Nephron (organoid): ENCODE data around the gene PSMB7.
A peak's percentile ranks its signal among the peaks of the same experiment; 100 is the strongest.

Experiments used
- H3K27ac Mint-ChIP-seq, 3 experiments: 2 replicates each; pipeline ENCODE4 v1.8.0; 2020; ENCODE audit warnings: mixed read lengths in 3 of 3, mild to moderate bottlenecking in 2 of 3, moderate library complexity in 1 of 3
- H3K27me3 Mint-ChIP-seq: 2 replicates; pipeline ENCODE4 v1.8.0; 2021; ENCODE audit warnings: low read depth, mild to moderate bottlenecking, moderate library complexity, mixed read lengths
- H3K36me3 Mint-ChIP-seq: 2 replicates; pipeline ENCODE4 v1.8.0; 2020; ENCODE audit warnings: low read depth, mixed read lengths
- H3K4me1 Mint-ChIP-seq: 2 replicates; pipeline ENCODE4 v1.8.0; 2020; ENCODE audit warnings: mixed read lengths
- H3K4me3 Mint-ChIP-seq, 3 experiments: 2 replicates each; pipeline ENCODE4 v1.8.0; 2020; ENCODE audit warnings: mild to moderate bottlenecking in 3 of 3, mixed read lengths in 3 of 3, moderate library complexity in 2 of 3
- H3K9me3 Mint-ChIP-seq: 2 replicates; pipeline ENCODE4 v1.8.0; 2020; ENCODE audit warnings: mixed read lengths
- CTCF ChIP-seq, 3 experiments: fragments of 200-600 bp; sonication (generic); IDR thresholded peaks; one replicate each; pipeline ENCODE4 v1.5.0; 2021; ENCODE audit warnings: antibody characterized with exemption in 3 of 3; ENCODE audit not compliant: unreplicated experiment in 3 of 3

Gene PSMB7

GRCh38 chr9:124452841-124453585 is 37.8 kb upstream of the PSMB7 start:
- peaks cover 5% of the 10 kb centered on the region for H3K4me1 Mint-ChIP-seq
- TF ChIP-seq CTCF (IDR thresholded peaks at IDR 0.05; ENCODE audit: unreplicated experiment in 3 of 3): no peak
- H3K9me3 Mint-ChIP-seq: no peaks in the 10 kb centered on the region
- H3K27me3 Mint-ChIP-seq: peaks cover 70% of the 10 kb centered on the region
- no peak overlapping the region for H3K4me3 Mint-ChIP-seq
- no peak overlapping the region for H3K27ac Mint-ChIP-seq
- no peaks in the 10 kb centered on the region for H3K36me3 Mint-ChIP-seq

- Mint-ChIP-seq H3K27me3 (peaks cover 66% of the 10 kb centered on the region), H3K9me3 (no peaks in the 10 kb centered on the region), H3K27ac (no peak overlapping the region), H3K4me1 (peaks cover 5% of the 10 kb centered on the region), H3K36me3 (no peaks in the 10 kb centered on the region), H3K4me3 (peak overlapping the region in 1 of 3 experiments; percentile 4)
- no peak for TF ChIP-seq CTCF (IDR thresholded peaks at IDR 0.05; ENCODE audit: unreplicated experiment in 3 of 3)
Observed at GRCh38 chr9:124452326-124452725, 37.1 kb upstream of the PSMB7 start.

GRCh38 chr9:124450931-124451661 is 35.9 kb upstream of the PSMB7 start:
- no peak for TF ChIP-seq CTCF (IDR thresholded peaks at IDR 0.05; ENCODE audit: unreplicated experiment in 3 of 3)
- peaks cover 65% of the 10 kb centered on the region for H3K27me3 Mint-ChIP-seq
- H3K4me3 Mint-ChIP-seq: peak overlapping the region in 1 of 3 experiments; percentile 28
- no peaks in the 10 kb centered on the region for H3K9me3 Mint-ChIP-seq
- H3K4me1 Mint-ChIP-seq: peaks cover 5% of the 10 kb centered on the region
- H3K27ac Mint-ChIP-seq: no peak overlapping the region
- H3K36me3 Mint-ChIP-seq: no peaks in the 10 kb centered on the region

GRCh38 chr9:124450241-124450924 is 35.1 kb upstream of the PSMB7 start, which contains the start of gene ADGRD2:
Gene ADGRD2 (plus strand): TSS chr9:124450451. CDS start chr9:124451667, 1,216 bp downstream.
- H3K4me1 Mint-ChIP-seq: peaks cover 5% of the 10 kb centered on the region
- peak within 1 kb of the TSS; percentile 67 to 79 (median 74) for H3K4me3 Mint-ChIP-seq
- H3K27ac Mint-ChIP-seq: no peak within 1 kb of the TSS
- H3K9me3 Mint-ChIP-seq: no peaks in the 10 kb centered on the region
- no peaks in the 10 kb centered on the region for H3K36me3 Mint-ChIP-seq
- peaks cover 65% of the 10 kb centered on the region for H3K27me3 Mint-ChIP-seq
- TF ChIP-seq CTCF (IDR thresholded peaks at IDR 0.05; ENCODE audit: unreplicated experiment in 3 of 3): no peak

- Mint-ChIP-seq H3K9me3 (no peaks in the 10 kb centered on the region), H3K27ac (no peak overlapping the region), H3K27me3 (peaks cover 63% of the 10 kb centered on the region), H3K4me1 (peaks cover 5% of the 10 kb centered on the region), H3K36me3 (no peaks in the 10 kb centered on the region), H3K4me3 (no peak overlapping the region)
- no peak for TF ChIP-seq CTCF (IDR thresholded peaks at IDR 0.05; ENCODE audit: unreplicated experiment in 3 of 3)
Observed at GRCh38 chr9:124449381-124450151, 34.3 kb upstream of the PSMB7 start.
